OCI-LY7 (cell line): Measurements from ENCODE around the gene CCNI.

ENCODE experiments used
- CTCF ChIP-seq: fragments of 200-600 bp; sonication (generic); conservative IDR thresholded peaks from 2 replicates; pipeline ENCODE4 v1.5.1; 2014; ENCODE audit warnings: mild to moderate bottlenecking, antibody characterized with exemption, low read length, moderate library complexity, mixed read lengths
- EZH2phosphoT487 ChIP-seq: fragments of 200-600 bp; sonication (generic); IDR thresholded peaks from 2 replicates; pipeline ENCODE4 v1.6.1; 2018; ENCODE audit warnings: low read depth, borderline replicate concordance, mild to moderate bottlenecking, mixed run types, antibody characterized with exemption, low read length, moderate library complexity, mixed read lengths

GRCh38 chr4:77092975-77093374 is 17.2 kb upstream of the CCNI start:
- TF ChIP-seq CTCF (no peak), EZH2phosphoT487 (no peak)
